HPDE6-E6E7 (cell line): ENCODE measurements around the gene TOE1.
"Not testable (repeated sequence)": the region's sequence is repeated elsewhere in the genome, so short reads cannot be mapped to it uniquely, and the experiment has no call there.

ENCODE experiments used
- DNase-seq: peaks from one replicate; pipeline ENCODE4 v3.0.0; 2011; ENCODE audit warnings: missing footprints; ENCODE audit errors: extremely low spot score

The TOE1 gene

DNA sequence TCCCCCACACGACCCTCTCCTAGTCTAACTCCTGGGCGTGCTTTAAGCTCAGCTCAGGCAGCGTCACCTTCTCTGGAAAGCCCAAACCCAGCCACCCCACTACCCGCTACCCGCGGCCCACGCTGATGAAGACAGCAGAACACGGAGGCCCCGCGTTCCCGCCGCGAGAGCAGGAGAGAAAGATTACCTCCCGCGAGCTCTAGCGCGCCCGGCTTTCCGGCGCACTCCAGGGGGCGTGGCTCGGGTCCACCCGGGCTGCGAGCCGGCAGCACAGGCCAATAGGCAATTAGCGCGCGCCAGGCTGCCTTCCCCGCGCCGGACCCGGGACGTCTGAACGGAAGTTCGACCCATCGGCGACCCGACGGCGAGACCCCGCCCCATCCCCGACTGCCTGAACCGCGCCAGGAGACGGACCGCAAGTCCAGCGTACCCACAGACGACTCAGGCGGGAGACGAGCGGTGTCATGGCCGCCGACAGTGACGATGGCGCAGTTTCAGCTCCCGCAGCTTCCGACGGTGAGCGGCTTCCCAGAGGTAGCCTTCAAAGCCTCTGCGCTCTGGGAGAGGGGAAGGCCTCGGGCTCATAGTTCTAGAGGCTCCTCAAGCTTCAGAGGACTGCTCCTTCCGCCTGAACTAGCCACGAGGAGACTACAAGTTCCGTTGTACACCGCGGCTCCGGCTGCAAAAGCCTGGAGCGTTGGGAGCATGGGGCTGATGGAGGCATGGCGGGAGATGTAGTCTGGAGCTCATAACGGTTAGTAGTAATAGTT lies at the start of gene TOE1, which contains the start of gene MUTYH:
TOE1 (plus strand) TSS at position 382 of the 770 bp plus-strand sequence; CDS start at position 465, 83 bp downstream.
MUTYH (minus strand) TSS at position 652 of the 770 bp plus-strand sequence. CDS start 5,935 bp downstream, outside the sequence.
- peak; percentile 91 for DNase-seq

DNA sequence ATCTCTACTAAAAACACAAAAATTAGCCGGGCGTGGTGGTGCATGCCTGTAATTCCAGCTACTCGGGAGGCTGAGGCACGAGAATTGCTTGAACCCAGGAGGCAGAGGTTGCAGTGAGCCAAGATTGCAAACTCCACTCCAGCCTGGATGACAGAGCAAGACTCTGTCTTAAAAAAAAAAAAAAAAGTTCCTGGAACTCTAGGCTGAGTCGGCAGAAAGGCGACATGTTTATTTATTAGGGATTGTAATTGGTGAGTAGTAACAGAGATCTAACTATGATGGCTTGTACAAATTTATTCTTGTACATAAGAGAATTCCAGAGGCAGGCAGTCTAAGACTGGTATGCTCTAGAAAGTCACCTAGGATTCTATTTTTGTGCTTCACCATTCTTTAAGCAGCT lies 49.0 kb upstream of the TOE1 start:
- not testable (repeated sequence) for DNase-seq

DNA sequence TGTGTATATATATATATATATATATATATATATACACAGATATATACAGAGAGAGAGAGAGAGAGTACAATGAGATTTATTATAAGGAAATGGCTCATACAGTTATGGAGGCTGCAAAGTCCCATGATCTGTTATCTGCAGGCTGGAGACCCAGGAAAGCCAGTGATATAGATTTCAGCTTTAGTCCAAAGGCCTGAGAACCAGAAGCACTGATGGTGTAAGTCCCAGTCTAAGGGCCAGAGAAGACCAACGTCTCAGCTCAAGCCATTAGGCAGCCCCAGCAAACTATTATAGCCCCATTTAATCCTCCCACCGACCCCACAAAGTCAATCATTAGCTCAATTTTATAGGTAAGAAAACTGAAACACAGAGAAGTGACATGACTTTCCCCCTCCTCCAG lies 48.3 kb upstream of the TOE1 start:
- no peak for DNase-seq

DNA sequence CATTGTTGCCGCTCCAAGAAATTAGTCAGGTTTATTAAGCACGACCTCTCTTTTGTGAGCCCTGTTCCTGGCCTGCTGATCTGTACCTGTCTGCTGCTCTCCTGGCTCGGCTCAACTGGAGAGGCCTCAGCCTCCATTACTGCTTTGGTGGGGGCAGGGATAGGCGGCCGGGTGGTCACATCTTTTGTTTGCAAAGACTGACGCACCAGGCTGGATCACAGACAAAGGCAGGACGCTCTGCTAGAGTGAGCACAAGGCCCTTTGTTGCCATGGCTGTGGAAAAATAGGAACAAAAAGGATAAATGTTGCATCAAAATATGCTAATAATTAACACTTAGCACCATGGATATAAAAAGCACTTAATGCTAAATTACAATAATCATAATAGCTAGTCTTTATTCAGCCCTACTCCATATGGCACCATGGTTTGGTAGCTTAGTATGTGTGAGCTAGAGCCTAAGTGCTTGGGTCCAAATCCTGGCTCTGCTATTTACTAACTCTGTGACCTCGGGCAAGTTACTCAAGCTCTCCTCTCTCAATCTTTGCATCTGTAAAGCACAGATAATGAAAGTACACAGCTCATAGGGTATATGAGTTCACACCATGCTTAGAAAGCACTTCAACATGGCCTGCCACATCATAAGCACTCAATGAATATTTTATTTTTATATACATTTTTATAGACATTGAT lies 42.2 kb upstream of the TOE1 start:
- DNase-seq: no peak

DNA sequence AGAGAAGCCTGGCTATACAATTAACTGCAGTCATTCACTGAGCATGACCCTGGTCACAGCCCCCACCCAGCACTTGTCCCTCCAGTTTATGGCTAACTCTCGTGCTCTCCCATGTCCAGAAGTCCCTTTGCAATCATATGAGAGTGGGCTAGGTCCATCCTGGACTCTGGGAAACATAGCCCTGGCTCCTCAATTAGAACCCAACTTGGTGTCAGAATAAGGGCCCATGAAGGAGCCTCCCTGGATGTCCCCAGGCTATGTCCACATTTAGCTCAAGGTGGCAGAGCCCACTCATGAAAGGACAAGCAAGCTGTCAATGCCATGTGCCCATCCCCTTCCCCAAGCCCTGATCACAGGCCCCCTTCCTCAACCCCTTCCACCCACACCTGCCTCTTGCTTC lies 40.7 kb upstream of the TOE1 start:
- no peak for DNase-seq

DNA sequence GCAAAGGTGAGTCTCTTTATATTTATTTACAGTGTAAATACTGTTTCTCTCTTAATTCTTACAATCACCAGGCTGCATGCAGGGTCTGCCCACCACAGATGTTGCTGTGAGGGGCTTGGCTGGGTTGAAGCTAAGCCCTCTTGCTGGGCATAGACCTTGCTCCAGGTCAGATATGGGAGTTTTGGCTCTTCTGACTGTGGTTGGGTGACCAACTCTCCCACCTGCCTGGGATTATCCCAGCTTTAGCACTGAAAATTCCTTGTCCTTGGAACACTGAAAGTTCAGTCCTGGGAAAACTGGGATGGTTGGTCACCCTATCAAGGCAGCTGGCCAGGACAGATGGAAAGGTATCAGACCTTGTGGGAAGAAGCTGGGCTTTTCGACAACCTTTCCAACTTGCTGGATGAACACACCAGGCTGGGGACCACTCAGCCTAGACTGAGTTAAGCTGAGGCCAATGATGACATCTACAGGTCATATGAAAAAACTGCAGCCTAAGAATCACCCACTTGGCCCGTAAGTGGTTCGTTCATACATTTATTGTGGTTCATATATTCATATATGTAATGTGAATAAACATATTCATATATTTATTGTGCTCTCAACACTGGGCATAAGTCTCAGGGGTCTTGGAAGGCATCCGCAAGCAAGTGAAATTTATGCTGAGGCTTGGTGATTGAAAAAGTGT lies 39.8 kb upstream of the TOE1 start:
- peak; percentile 68 for DNase-seq

DNA sequence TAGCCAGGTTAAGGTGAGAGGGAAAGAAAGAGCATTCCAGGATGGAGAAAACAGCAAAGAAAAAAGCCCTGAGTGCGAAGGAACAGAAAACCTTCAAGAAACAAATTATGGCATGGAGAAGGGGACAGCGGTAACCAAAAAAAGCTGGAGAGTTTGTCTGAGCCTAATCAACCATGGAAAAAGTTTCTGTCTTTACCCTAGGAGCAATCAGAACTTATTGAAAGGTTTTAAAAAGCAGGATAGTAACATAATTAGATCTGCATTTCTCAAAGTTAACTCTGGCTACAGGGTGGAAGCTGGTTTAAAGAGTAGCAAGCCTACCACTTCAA lies 39.3 kb upstream of the TOE1 start:
- DNase-seq: no peak

DNA sequence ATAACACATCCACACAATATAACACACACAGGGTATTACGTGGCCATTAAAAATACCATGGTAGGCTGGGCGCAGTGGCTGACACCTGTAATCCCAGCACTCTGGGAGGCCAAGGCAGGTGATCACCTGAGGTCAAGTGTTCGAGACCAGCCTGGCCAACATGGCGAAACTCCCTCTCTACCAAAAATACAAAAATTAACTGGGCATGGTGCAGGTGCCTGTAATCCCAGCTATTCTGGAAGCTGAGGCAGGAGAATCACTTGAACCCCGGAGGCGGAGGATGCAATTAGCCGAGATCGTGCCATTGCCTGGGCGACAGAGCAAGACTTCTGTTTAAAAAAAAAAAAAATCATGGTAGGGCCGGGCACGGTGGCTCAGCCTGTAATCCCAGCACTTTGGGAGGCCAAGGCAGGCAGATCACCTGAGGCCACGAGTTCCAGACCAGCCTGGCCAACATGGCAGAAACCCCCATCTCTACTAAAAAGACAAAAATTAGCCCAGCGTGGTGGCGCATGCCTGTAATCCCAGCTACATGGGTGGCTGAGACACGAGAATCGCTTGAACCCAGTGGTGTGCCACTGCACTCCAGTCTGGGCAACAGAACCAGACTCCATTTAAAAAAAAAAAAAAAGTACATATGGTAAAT lies 37.3 kb upstream of the TOE1 start:
- no peak for DNase-seq

DNA sequence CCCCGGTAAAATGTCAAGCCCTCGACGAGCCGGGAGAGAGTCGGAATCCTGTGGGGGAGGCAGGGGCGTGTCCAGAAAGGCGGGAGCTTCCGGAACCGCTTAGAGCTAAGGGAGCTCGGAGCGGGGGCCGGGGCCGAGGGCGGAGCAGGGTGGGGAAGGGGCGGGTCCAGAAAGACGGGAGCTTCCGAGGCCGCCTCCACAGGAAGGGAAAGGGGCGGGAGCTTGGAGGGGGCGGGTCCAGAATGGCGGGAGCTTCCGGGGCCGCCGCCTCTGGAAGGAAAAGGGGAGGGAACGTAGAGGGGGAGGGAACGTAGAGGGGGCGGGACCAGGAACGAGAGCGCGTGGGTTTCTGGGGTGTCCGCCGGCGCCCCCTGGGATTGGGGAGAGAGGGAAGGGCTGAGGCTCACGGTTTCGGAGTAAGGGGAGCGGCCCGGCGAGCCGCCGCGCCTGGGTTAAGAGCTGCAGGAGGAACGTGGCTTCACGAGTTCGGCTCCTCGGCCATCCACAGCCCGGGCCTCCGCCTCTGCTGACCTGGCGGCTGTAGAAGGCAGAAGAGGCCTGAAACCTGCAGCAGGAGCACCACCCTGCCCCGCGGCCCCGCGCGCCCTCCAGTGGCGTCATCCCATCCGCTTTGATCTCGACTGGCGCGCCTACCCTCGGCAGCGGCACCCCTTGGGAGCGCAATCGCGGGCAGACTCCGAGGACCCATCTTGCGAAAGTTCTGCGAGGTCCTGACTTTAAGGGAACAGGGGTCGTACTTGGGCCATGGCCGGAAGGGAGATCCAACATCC lies 36.3 kb upstream of the TOE1 start:
- DNase-seq: peak; percentile 95

DNA sequence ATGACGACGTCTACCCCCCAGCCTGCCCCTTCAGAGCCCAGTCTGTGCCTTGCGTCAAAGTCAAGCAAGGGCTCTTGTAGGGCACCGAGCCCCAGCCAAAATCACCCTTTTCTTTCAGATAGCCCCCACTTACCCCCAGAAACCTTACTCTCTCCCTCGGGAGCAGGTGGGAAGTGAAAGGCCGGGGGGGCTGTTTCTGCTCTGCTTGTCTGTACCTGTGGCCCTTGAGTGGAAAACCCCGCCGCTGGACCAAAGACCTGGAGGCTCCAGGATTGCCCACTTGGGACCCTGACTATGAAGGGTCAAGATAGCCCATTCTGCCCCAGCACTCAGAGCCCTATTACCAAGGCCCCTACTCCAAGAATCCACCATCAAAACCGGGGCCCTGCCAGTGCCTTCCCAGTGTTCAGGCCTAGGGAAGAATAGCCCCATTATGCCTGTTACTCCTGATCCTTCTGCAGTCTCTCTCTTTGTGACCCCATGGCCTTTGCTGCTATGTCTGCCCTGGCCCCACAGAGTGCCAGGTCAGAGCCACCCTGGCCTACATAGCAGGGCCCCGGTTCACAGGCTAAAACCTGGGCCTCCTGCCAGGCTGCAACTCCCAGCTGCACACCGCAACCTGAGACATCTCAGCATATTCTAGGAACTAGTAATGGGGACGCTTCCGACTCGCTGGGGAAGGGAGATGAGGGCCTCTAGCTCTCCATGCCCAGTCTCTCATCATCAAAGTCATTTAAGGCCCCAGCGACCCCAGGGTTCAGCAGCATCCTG lies 35.5 kb upstream of the TOE1 start:
- no peak for DNase-seq

DNA sequence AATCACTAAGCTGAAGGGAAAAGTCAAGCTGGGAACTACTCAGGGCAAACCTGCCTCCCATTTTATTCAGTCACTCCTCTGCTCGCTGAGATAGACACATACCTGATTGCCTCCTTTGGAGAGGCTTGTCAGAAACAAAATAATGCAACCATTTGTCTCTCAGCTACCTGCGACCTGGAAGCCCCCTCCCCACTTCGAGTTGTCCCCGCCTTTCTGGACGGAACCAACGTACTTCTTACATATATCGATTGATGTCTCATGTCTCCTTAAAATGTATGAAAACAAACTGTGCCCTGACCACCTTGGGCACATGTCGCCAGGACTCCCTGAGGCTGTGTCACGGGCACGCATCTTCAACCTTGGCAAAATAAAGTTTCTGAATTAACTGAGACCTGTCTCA lies 34.7 kb upstream of the TOE1 start:
- no peak for DNase-seq

DNA sequence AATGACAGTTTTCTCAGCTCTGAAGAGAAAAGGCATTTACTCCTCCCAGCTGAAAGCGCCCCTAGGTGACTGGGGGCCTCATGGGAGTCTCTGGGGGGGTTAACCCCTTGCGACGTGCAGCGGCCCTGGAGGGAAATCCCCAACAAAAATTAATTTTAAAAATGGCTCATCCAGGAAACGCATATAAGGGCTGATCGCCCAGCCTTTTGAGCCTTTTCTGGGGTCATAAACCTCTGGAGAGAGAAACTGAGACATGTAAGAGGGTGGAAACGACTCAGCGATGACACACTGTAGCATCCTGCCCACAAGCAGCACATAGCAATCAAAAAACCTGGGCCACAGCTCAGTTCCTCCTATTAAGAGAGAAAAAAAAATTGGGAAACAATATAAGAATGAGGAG lies 33.7 kb upstream of the TOE1 start:
- no peak for DNase-seq

DNA sequence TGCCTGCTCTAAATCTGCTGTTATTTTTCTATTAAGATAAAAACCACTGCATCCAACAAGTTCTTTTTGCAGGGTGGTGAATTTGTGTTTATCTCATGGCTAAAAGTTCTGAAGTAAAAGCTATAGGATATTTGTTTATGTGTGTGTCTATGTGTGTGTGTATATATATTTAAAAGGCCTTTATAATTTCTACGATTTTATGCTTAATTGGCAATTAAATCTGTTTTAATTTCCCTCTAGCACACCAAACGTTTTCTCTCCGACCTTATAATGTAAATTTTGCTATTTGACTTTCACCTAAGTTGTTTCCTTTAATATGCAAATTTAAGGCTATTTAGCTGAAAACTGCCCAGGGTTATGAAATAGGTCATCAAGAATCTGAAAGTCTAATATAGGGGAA lies 33.1 kb upstream of the TOE1 start:
- DNase-seq: no peak

DNA sequence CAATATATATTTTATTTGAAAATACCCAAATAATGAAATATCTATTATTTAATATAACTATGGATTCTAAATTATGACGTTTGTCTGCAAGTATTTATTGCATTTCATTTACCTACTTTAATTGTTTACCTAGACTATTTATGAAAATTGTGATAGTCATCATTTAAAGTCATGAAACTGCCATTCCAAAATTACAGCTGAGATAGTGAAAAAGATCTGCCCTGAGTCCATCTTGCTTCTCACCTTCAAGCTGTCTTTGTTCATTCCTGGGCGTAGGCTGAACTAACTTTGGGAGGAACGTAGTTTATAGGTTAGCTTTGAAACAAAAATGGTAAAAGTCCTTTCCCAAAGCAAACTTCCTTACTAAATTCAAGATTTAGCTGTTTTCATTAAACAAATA lies 25.7 kb upstream of the TOE1 start:
- DNase-seq: no peak

DNA sequence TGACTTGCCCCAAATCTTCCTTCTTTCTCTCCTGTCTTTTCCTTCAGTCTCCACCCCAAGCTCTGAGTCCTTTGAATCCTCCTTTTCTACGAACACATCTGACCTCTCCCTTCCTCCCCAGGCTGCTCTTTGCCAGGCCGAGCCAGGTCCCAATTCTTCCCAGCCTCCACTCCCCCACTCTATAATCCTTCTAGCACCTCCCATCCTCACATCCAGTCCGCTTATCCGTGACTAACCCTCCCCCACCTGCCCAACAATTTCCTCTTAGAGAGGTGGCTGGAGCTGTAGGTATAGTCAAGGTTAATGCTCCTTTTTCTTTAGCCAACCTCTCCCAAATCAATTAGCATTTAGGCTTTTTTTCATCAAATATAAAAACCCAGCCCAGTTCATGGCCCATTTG lies 22.8 kb upstream of the TOE1 start:
- DNase-seq: no peak

DNA sequence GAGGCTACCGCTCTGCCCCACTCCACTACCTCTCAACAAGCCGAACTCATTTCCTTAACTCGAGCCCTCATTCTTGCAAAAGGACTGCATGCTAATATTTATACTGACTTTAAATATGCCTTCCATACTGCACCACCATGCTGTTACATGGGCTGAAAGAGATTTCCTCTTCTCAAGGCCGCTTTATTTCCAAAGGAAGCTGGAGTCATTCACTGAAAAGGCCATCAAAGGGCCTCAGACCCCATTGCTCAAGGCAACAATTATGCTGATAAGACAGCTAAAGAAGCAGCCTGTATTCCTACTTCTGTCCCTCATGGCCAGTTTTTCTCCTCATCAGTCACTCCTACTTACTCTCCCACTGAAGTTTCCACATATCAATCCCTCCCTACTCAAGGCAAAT lies 20.2 kb upstream of the TOE1 start:
- DNase-seq: no peak

DNA sequence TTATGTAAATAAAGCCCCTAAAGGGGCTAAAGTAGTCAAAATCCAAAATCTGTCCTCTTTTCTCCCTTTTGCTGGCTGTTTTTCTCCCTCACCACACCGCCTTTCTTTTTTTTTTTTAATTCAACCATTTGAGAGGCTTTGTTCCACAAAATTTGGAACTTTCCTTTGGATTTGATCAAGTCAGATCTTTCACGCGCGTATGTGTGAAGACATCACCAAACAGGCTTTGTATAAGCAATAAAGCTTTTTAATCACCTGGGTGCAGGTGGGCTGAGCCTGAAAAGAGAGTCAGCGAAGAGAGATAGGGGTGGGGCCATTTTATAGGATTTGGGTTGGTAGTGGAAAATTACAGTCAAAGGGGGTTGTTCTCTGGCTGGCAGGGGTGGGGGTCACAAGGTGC lies 18.5 kb upstream of the TOE1 start:
- no peak for DNase-seq

DNA sequence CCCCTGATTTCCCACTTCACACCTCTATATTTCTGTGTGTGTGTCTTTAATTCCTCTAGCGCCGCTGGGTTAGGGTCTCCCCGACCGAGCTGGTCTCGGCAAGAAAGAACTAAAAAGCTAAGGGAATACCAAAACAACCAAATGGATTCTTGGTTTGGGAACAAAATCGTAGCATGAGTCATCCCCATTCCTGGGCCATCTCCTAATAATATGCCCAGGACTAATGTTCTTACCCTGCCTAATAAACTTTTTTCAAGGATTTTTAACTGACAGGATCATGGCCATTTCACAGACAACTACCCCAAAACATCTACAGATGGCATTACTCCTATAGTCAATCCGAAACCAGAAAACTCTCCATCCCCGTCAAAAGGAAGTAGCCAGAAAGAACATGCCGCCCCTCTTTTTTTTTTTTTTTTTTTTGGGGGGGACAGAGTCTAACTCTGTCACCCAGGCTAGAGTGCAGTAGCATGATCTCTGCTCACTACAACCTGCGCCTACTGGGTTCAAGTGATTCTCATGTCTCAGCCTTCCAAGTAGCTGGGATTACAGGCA lies 17.4 kb upstream of the TOE1 start:
- DNase-seq: no peak

DNA sequence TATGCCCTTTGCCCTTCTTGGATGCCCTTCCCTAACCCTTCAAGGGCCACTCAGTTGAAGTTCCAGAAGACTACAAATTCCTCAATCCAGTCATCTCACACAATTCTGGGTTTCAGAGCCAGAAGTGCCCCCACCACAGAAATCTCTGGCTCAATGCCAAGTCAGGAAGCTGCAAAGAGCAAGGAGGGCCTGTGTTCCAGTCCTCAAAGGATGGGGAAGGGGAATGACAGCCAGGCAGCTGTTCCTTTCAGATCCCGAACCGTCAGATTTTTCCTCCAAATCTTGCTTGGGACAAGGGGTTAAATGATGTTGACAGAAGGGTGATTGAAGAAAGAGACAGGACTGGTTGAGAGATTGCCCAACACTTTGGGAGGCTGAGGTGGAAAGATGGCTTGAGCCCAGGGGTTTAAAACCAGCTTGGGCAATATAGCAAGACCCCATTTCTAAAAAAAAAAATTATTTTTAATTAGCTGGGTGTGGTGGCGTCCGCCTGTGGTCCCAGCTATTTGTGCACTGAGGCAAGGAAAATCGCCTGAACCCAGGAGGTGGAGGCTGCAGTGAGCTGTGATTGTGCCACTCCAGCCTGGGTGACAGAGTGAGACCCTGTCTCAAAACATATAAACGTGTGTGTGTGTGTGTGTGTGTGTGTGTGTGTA lies 14.0 kb upstream of the TOE1 start:
- no peak for DNase-seq
